Peyer's patch (tissue), 4 donors: ENCODE data around the gene TFAP2C. TPM values are rescaled to one million over a fixed set of nuclear protein-coding genes. Genes with fewer than 3 reads are reported as not detected.

Experiments
- DNase-seq, 3 donors: peaks; one replicate each; pipeline ENCODE4 v3.0.0-alpha.2; 2017 to 2019
- H3K27ac ChIP-seq, 4 donors: fragments of 200-600 bp; sonication (generic); one replicate each; pipeline ENCODE4 v1.5.1; 2016 to 2019
- H3K27me3 ChIP-seq, 2 donors: fragments of 200-600 bp; sonication (generic); one replicate each; pipeline ENCODE4 v1.5.1; 2019
- H3K36me3 ChIP-seq, 3 donors: fragments of 200-600 bp; sonication (generic); one replicate each; pipeline ENCODE4 v1.5.1; 2016 to 2019
- H3K4me1 ChIP-seq, 4 donors: fragments of 200-600 bp; sonication (generic); one replicate each; pipeline ENCODE4 v1.5.1; 2016 to 2019
- H3K4me3 ChIP-seq, 4 donors: fragments of 200-600 bp; sonication (generic); 1 replicate in 3 of 4; 2 replicates in 1 of 4; pipeline ENCODE4 v1.5.1; 2016 to 2019; ENCODE audit warnings: mild to moderate bottlenecking in 1 of 4
- H3K9me3 ChIP-seq, 4 donors: fragments of 200-600 bp; sonication (generic); one replicate each; pipeline ENCODE4 v1.5.1; 2016 to 2019; ENCODE audit warnings: mild to moderate bottlenecking in 1 of 4
- POLR2A ChIP-seq, 2 donors: fragments of 450-650 bp; IDR thresholded peaks; one replicate each; pipeline ENCODE4 v1.5.1; 2017; ENCODE audit warnings: antibody characterized with exemption in 2 of 2, mild to moderate bottlenecking in 2 of 2, moderate library complexity in 2 of 2
- total RNA-seq, 4 donors: library from RNA; depleted of rRNA; stranded (reverse); fragments of >200 nt; gene quantifications; one replicate each; pipeline ENCODE4 v1.1.0, GENCODE V29; 2016
- TF ChIP-seq, protein P1 (sequence below), 6 experiments: fragments of 450-650 bp in 4 of 6; fragments of 200-600 bp in 2 of 6; sonication (generic) in 1 of 6; IDR thresholded peaks; one replicate each; pipeline ENCODE4 v1.5.1; 2017 to 2019; ENCODE audit warnings: antibody characterized with exemption in 6 of 6, mild to moderate bottlenecking in 3 of 6, moderate library complexity in 1 of 6

Gene TFAP2C
- total RNA-seq, 4 donors from 2014 or later = not detected

DNA sequence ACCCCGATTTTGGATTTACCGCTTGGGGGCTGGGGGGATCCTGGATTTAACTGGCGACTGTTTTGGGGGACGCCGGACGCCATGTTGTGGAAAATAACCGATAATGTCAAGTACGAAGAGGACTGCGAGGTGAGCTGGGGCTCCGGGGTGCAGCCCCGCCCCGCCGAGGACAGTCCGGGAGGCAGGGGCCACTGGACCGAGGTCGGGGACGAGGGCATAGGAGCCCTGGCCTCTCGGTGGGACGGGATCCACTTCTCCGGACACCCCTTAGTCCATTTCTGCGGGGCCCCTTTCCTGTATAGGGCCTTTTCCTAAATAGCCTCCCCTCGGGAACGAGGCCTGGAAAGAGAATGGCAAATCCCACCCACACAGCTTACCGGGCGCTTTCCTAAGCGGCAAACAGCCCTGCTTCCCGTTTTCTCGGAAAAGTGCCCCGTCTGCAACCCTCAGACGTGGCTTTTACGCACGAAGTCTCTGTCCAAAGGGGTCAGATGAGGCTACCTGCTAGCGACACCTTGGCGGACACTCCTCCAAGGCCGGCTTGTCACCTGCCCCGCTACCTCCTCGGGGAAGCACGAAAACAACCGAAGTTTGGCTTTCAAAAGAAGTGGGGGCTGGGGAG lies 469 bp downstream of the TFAP2C start:
- no peak overlapping the region for H3K27ac ChIP-seq
- TF ChIP-seq POLR2A (IDR thresholded peaks at IDR 0.05) = no peak
- TF ChIP-seq, protein P1, sequence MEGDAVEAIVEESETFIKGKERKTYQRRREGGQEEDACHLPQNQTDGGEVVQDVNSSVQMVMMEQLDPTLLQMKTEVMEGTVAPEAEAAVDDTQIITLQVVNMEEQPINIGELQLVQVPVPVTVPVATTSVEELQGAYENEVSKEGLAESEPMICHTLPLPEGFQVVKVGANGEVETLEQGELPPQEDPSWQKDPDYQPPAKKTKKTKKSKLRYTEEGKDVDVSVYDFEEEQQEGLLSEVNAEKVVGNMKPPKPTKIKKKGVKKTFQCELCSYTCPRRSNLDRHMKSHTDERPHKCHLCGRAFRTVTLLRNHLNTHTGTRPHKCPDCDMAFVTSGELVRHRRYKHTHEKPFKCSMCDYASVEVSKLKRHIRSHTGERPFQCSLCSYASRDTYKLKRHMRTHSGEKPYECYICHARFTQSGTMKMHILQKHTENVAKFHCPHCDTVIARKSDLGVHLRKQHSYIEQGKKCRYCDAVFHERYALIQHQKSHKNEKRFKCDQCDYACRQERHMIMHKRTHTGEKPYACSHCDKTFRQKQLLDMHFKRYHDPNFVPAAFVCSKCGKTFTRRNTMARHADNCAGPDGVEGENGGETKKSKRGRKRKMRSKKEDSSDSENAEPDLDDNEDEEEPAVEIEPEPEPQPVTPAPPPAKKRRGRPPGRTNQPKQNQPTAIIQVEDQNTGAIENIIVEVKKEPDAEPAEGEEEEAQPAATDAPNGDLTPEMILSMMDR (IDR thresholded peaks at IDR 0.05) = no peak
- peak overlapping the region; percentile 14 to 44 (median 32) for H3K4me3 ChIP-seq
- no peaks in the 10 kb centered on the region for H3K36me3 ChIP-seq
- H3K27me3 ChIP-seq = peaks cover 0 to 54% of the 10 kb centered on the region in 2 donors
- H3K4me1 ChIP-seq = peaks cover 0 to 38% (median 5%) of the 10 kb centered on the region in 4 donors
- H3K9me3 ChIP-seq = peaks cover 0 to 7% (median 0%) of the 10 kb centered on the region in 4 donors
- no peak for DNase-seq

DNA sequence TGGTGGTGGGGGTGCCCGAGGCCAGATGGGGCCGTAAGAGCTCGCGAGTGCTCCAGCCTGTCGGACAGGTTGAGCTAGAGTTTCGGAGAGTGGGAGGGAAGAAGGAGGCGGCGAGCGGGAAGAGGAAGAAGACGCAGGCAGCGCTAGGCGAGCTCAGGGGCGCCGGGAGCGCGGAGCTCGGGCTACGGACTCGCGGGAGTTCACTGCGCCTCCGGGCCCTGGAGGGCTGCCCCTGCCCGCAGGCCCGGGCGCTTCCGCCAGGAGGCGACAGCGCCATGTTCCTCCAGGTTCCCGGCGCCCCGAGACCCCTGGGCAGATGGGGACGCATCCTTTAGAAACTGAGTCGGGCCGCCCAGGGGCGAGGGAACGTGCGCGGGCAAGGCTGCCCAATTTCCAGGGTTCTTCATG lies 984 bp downstream of the TFAP2C start:
- H3K4me3 ChIP-seq = peak overlapping the region in 3 of 4 donors; percentile 20 to 44 (median 43)
- peaks cover 0 to 7% (median 0%) of the 10 kb centered on the region in 4 donors for H3K9me3 ChIP-seq
- H3K4me1 ChIP-seq = peaks cover 0 to 38% (median 5%) of the 10 kb centered on the region in 4 donors
- no peak overlapping the region for H3K27ac ChIP-seq
- H3K27me3 ChIP-seq = peaks cover 0 to 51% of the 10 kb centered on the region in 2 donors
- TF ChIP-seq POLR2A (IDR thresholded peaks at IDR 0.05) = no peak
- TF ChIP-seq, protein P1 (IDR thresholded peaks at IDR 0.05) = peak in 3 of 6 experiments; percentile 16 to 17 (median 16)
- no peaks in the 10 kb centered on the region for H3K36me3 ChIP-seq
- no peak for DNase-seq

DNA sequence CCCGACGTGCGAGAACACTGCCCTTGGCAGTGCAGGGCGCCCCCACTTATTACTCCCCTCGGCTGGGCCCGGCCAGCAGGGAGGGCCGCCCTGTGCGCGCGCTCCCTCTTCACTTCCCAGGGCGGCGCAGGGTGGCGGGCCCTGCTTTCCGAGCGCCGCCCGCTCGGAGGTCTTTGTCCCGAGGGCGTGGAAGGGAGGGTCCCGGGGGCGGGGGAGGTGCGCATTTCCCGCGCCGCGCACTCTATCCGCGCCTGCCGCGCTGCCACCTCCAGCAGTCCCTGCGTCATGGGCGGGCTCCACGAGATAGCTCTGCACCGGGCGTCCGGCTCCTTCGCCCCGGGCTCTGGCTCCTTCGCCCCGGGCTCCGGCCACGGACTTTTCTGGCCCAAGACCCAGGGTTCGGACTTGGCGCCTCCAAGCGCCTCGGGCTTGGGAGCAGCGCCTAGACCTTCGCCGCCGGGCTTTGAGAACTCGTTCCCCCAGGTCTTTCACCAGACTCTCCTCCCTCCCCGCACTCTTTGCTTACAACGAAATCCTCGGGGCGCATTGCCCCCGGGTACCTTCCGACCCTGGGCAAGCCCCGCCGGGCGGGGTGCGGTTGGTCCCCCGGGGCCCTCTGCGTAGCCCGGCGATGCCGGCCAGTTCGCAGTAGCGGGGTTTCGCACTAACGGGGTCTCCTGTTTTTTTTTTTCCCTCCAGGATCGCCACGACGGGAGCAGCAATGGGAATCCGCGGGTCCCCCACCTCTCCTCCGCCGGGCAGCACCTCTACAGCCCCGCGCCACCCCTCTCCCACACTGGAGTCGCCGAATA lies 1.6 kb downstream of the TFAP2C start:
- no peak for DNase-seq
- Histone ChIP-seq H3K36me3 (no peaks in the 10 kb centered on the region), H3K9me3 (peaks cover 0 to 7% (median 0%) of the 10 kb centered on the region in 4 donors), H3K4me3 (peak overlapping the region in 2 of 4 donors; percentile 43 to 44), H3K4me1 (peaks cover 0 to 38% (median 5%) of the 10 kb centered on the region in 4 donors), H3K27ac (no peak overlapping the region), H3K27me3 (peaks cover 0 to 45% of the 10 kb centered on the region in 2 donors)
- no peak for TF ChIP-seq POLR2A (IDR thresholded peaks at IDR 0.05)
- TF ChIP-seq, protein P1 (IDR thresholded peaks at IDR 0.05) = peak in 1 of 6 experiments; percentile 0

DNA sequence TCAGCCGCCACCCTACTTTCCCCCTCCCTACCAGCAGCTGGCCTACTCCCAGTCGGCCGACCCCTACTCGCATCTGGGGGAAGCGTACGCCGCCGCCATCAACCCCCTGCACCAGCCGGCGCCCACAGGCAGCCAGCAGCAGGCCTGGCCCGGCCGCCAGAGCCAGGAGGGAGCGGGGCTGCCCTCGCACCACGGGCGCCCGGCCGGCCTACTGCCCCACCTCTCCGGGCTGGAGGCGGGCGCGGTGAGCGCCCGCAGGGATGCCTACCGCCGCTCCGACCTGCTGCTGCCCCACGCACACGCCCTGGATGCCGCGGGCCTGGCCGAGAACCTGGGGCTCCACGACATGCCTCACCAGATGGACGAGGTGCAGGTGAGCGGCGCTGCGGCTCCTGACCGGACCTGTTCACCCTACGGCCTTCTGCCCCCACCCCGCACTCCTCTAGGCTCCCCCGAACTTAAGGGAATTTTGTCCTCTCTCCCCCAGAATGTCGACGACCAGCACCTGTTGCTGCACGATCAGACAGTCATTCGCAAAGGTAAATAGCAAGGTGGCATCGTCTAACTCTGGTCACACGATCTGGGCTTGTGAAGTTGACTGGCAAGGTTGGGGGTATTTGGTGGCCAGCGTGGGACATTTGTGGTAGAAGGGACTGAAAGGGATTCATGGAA lies 2.3 kb downstream of the TFAP2C start:
- Histone ChIP-seq H3K27ac (no peak overlapping the region), H3K36me3 (no peaks in the 10 kb centered on the region), H3K4me1 (peaks cover 0 to 38% (median 5%) of the 10 kb centered on the region in 4 donors), H3K9me3 (peaks cover 0 to 7% (median 0%) of the 10 kb centered on the region in 4 donors), H3K27me3 (peaks cover 0 to 40% of the 10 kb centered on the region in 2 donors), H3K4me3 (no peak overlapping the region)
- no peak for TF ChIP-seq POLR2A (IDR thresholded peaks at IDR 0.05)
- TF ChIP-seq, protein P1 (IDR thresholded peaks at IDR 0.05) = no peak
- DNase-seq = no peak

DNA sequence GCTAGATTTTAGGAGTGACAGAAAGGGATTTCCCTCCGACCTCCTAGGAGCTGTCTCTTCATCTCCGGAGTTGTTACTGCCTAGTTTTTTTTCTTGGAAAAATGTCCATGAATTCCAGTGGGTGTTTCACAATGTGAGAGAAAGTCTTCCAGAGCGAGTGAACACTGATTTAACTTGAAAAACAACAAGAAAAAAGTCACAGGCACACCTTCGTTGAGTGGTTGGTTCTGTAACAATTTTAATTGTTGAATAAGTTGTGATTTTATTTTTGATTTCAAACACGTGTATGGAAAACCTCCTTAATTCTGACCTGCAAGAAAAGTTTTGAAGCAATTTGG lies 2.9 kb downstream of the TFAP2C start:
- no peak for DNase-seq
- no peak for TF ChIP-seq POLR2A (IDR thresholded peaks at IDR 0.05)
- TF ChIP-seq, protein P1 (IDR thresholded peaks at IDR 0.05) = no peak
- Histone ChIP-seq H3K4me1 (peaks cover 0 to 38% (median 5%) of the 10 kb centered on the region in 4 donors), H3K27me3 (peaks cover 0 to 37% of the 10 kb centered on the region in 2 donors), H3K9me3 (peaks cover 0 to 7% (median 0%) of the 10 kb centered on the region in 4 donors), H3K27ac (no peak overlapping the region), H3K36me3 (no peaks in the 10 kb centered on the region), H3K4me3 (no peak overlapping the region)
